Mucosa of descending colon (tissue), 3 donors: Measurements from ENCODE around the gene DIAPH2. TPM values are rescaled to one million over a fixed set of nuclear protein-coding genes. Genes with fewer than 3 reads are reported as not detected.

ENCODE experiments used
- ATAC-seq: fragments of 200-7000 bp; cut with Tn5 transposase; one replicate; pipeline ENCODE4 v1.9.1; 2020; ENCODE audit warnings: mild to moderate bottlenecking, moderate library complexity
- DNase-seq, 3 donors: peaks; one replicate each; pipeline ENCODE4 v3.0.0-alpha.2; 2020
- H3K36me3 ChIP-seq: fragments of 200-600 bp; one replicate; pipeline ENCODE4 v1.8.0; 2021; ENCODE audit warnings: low read depth, mild to moderate bottlenecking
- H3K4me1 ChIP-seq: fragments of 200-600 bp; one replicate; pipeline ENCODE4 v1.8.0; 2021; ENCODE audit warnings: low read depth, mild to moderate bottlenecking
- H3K4me3 ChIP-seq: fragments of 200-600 bp; one replicate; pipeline ENCODE4 v1.8.0; 2021; ENCODE audit warnings: mild to moderate bottlenecking
- H3K9me3 ChIP-seq: fragments of 200-600 bp; one replicate; pipeline ENCODE4 v1.8.0; 2021; ENCODE audit warnings: mild to moderate bottlenecking
- CTCF ChIP-seq: fragments of 200-600 bp; IDR thresholded peaks from one replicate; pipeline ENCODE4 v1.8.0; 2022; ENCODE audit warnings: antibody characterized with exemption, mild to moderate bottlenecking
- intact Hi-C, 2 donors: fragments of 100-400 bp; cut with DNase I in 1 of 2; cut with micrococcal nuclease in 1 of 2; formaldehyde crosslinking; loops; one replicate each; pipeline versions ENCODE4 v1.11.0 to v1.11.1; 2022; cut with DNase I, micrococcal nuclease
- total RNA-seq, 3 donors: library from RNA; stranded (reverse); fragmentation: NEBNext Ultra II Directional in 2 of 3; extraction: Animal tissue kit (Norgen Biotek cat#: 25700) in 2 of 3; gene quantifications; one replicate each; pipeline versions ENCODE4 v1.2.1 to v1.2.4, GENCODE V29; 2021 to 2023
- donor health status: DM: no; HTN: no; CAD: no; lungs with moderate emphysema.
- donor health status: DM: no; HTN: no; CAD: no.
- donor health status: DM: no; HTN: yes; CAD: no.

The DIAPH2 gene
- total RNA-seq, 3 donors from 2014 or later = 26.7 to 40.2 (median 29.6) TPM

GRCh38 chrX:97074400-97074799 is 389.8 kb downstream of the DIAPH2 start:
- Histone ChIP-seq H3K36me3 (no peaks in the 10 kb centered on the region), H3K4me1 (no peaks in the 10 kb centered on the region), H3K9me3 (no peaks in the 10 kb centered on the region), H3K4me3 (no peak overlapping the region)
- no peak for DNase-seq
- no peak for ATAC-seq
- no peak for TF ChIP-seq CTCF
- intact Hi-C loops = no loop called here

GRCh38 chrX:97089116-97089515 is 404.5 kb downstream of the DIAPH2 start:
- no peaks in the 10 kb centered on the region for H3K4me1 ChIP-seq
- intact Hi-C loops = no loop called here
- no peak for TF ChIP-seq CTCF
- H3K9me3 ChIP-seq = no peaks in the 10 kb centered on the region
- no peaks in the 10 kb centered on the region for H3K36me3 ChIP-seq
- no peak overlapping the region for H3K4me3 ChIP-seq
- ATAC-seq (no peak), DNase-seq (no peak)

GRCh38 chrX:97096385-97096784 is 411.7 kb downstream of the DIAPH2 start:
- Histone ChIP-seq H3K36me3 (no peaks in the 10 kb centered on the region), H3K4me1 (no peaks in the 10 kb centered on the region), H3K9me3 (no peaks in the 10 kb centered on the region), H3K4me3 (no peak overlapping the region)
- ATAC-seq (no peak), DNase-seq (no peak)
- TF ChIP-seq CTCF = no peak
- intact Hi-C loops = no loop called here

- TF ChIP-seq CTCF = no peak
- no peaks in the 10 kb centered on the region for H3K36me3 ChIP-seq
- intact Hi-C loops = no loop called here
- H3K4me3 ChIP-seq = no peak overlapping the region
- no peaks in the 10 kb centered on the region for H3K4me1 ChIP-seq
- ATAC-seq (peak; percentile 23), DNase-seq (no peak)
- no peaks in the 10 kb centered on the region for H3K9me3 ChIP-seq
Observed at GRCh38 chrX:97102938-97103337, 418.3 kb downstream of the DIAPH2 start.

GRCh38 chrX:97109730-97110129 is 425.1 kb downstream of the DIAPH2 start:
- no peak for TF ChIP-seq CTCF
- intact Hi-C loops = no loop called here
- H3K4me1 ChIP-seq = no peaks in the 10 kb centered on the region
- no peak for ATAC-seq
- no peak for DNase-seq
- H3K4me3 ChIP-seq = no peak overlapping the region
- H3K36me3 ChIP-seq = no peaks in the 10 kb centered on the region
- H3K9me3 ChIP-seq = no peaks in the 10 kb centered on the region

GRCh38 chrX:97117572-97117971 is 432.9 kb downstream of the DIAPH2 start:
- no peak for ATAC-seq
- Histone ChIP-seq H3K4me1 (no peaks in the 10 kb centered on the region), H3K4me3 (no peak overlapping the region), H3K9me3 (no peaks in the 10 kb centered on the region), H3K36me3 (no peaks in the 10 kb centered on the region)
- no peak for DNase-seq
- intact Hi-C loops = no loop called here
- TF ChIP-seq CTCF = no peak
